ENCODE results near the gene F11.
"Not testable (repeated sequence)": the region's sequence is repeated elsewhere in the genome, so short reads cannot be mapped to it uniquely, and the experiment has no call there.

Gene F11

GRCh38 chr4:186298031-186298647 is 32.1 kb downstream of the F11 start:
- DNase-seq (ENCODE audit: low spot score) = no peak

DNA sequence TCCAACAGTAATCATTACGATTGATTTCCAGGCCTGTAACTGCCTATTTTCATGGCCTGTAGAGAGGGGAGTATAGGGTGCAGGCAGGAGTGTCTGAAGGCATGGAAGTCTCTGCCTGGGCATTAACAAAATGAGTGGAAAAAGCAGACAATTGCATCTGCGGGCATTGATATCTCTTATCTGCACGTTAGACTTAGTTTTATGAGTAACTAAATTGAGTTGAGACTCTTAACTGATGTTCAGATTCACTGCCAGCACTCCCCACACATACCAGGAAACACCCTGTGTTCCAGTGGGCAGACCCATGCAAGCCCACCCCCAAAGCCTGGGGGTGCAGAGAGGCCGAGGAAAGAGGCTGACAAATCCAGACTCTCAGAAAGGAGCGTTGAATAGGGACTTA is 33.3 kb downstream of the F11 start:
- DNase-seq (ENCODE audit: low spot score) = no peak

- DNase-seq (ENCODE audit: low spot score) = no peak
Observed at GRCh38 chr4:186300659-186301390, 34.8 kb downstream of the F11 start.

DNA sequence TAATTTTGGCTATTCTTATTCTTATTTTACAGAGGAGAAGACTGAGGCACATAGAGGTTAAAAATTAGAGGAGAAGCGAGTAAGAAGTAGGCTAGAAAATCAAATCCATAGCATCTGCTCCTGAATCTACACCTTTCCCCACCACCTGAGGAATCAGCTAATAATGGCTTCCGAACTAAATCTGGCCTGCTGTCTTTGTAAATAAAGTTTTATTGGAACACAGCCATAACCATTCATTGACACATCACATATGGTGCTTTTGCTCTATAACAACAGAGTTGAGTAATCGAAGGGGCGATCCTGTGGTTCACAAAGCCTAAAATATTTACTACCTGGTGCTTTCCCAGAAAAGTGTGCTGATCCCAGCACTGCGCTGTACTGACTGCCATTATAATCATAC is 38.2 kb downstream of the F11 start:
- DNase-seq (ENCODE audit: low spot score) = no peak

- no peak for DNase-seq (ENCODE audit: low spot score)
Observed at GRCh38 chr4:186304866-186305505, 39.0 kb downstream of the F11 start.

DNA sequence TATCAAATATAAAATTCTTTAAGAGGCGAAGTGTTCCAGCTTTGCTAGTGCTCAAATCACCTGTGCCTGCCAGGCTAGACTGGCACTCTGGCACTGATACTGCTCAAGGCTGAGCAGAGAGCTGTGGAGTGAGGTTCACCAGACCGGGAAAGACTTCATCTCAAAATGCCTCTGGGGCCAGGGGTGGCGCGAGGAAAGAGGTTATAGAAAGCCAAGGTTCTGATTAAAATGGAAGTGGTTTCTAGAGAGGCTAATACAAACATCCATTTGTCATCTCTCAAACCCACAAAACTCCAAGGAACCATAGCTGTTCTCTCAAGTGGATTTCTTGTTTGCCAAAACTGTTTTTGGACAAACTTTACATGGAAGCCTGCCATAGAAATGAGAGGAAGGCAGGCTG is 41.5 kb downstream of the F11 start:
- no peak for DNase-seq (ENCODE audit: low spot score)

DNA sequence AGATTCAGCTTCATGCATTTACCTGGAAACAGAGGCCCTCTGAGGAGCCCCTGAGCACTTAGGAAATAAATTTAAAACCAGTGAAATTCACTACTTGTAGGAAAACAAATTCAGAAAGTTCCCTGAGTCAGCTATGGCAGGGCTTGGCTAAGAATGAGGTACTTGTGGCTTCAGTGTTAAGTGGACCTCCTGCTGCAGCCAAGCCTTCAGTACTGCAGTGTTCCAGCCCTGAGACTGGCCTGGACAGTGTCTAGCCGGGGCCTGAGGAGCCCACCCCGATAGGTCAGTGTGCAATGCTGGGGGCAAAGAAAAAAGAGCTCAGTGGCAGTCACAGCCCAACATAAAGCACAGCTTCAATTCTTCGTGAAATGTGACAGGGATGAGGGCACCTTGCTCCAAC is 41.9 kb downstream of the F11 start:
- DNase-seq (ENCODE audit: low spot score) = no peak

DNA sequence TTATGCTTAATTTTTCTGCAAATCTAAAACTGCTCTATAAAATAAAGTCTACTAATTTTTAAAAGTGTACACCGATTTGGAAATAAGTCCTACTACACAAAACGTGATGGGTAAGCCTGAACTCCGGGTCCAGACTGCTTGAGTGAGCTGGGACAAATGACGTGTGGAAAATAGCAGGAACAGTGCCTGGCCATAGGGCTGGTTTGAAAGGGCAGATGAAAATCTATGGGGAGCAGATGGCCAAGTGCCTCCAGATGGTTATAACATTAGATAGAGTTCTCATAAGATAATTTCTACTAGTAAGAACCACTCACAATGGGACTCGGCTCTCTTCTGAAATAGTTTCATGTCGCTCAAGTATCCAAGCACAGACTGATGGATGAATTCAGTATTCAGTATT is 52.5 kb downstream of the F11 start:
- DNase-seq (ENCODE audit: low spot score) = no peak

- not testable (repeated sequence) for DNase-seq (ENCODE audit: low spot score)
Observed at GRCh38 chr4:186324660-186325059, 58.7 kb downstream of the F11 start.

DNA sequence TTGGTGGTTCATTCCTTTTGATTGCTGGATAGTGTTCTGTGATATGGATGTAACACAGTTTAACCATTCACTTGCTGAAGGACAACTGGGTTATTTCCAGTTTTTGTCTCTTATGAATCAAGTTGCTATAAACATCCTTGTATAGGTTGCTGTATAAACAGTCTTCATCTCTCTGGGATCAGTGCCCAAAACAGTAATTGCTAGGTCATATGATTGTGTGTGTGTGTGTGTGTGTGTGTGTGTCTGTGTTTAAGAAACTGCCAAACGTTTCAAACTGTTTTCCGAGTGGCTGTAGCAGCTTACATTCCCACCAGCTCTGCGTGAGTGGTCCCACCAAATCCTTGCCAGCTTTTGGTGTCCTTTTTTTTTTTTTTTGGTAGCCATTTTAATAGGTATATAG is 60.4 kb downstream of the F11 start:
- DNase-seq (ENCODE audit: low spot score) = no peak

- DNase-seq (ENCODE audit: low spot score) = no peak
Observed at GRCh38 chr4:186329372-186329771, 63.4 kb downstream of the F11 start.

GRCh38 chr4:186330368-186330767 is 64.4 kb downstream of the F11 start:
- DNase-seq (ENCODE audit: low spot score) = no peak

DNA sequence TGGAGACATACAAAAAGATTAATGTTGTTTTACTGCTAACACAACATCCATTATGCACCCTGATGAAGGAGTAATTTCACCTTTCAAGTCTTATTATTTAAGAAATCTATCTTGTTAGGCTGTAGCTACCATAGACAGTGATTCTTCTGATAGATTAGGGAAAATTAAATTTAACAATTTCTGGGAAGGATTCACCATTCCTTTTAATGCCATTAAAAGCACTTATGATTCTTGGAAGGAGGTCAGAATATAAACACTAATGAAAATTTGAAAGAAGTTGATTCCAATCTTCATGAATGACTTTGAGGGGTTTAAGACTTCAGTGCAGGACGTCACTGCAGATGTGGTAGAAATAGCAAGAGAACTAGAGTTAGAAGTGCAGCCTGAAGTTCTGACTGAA is 69.8 kb downstream of the F11 start:
- DNase-seq (ENCODE audit: low spot score) = no peak
